GM15510 (cell line): Measurements from ENCODE around the gene C12orf50.

Experiments used
- POLR2A ChIP-seq: IDR thresholded peaks from 3 replicates; pipeline ENCODE4 v1.6.1; 2011; ENCODE audit warnings: borderline replicate concordance; ENCODE audit not compliant: insufficient read length; ENCODE audit errors: extremely low read depth

C12orf50 gene

GRCh38 chr12:87943762-87944161 is 85.4 kb downstream of the C12orf50 start:
- no peak for TF ChIP-seq POLR2A

GRCh38 chr12:87943023-87943422 is 86.2 kb downstream of the C12orf50 start:
- TF ChIP-seq POLR2A: no peak

GRCh38 chr12:87939182-87939581 is 90.0 kb downstream of the C12orf50 start:
- TF ChIP-seq POLR2A: no peak

- TF ChIP-seq POLR2A: no peak
These were observed 94.0 kb downstream of the C12orf50 start for GRCh38 chr12:87935216-87935615.

- TF ChIP-seq POLR2A: no peak
These were observed 95.2 kb downstream of the C12orf50 start for GRCh38 chr12:87933991-87934390.

GRCh38 chr12:87931812-87932211 is 97.4 kb downstream of the C12orf50 start:
- TF ChIP-seq POLR2A: no peak

- TF ChIP-seq POLR2A: no peak
These were observed 98.6 kb downstream of the C12orf50 start for GRCh38 chr12:87930627-87931026.
